ENCODE data around the gene SOX18.

Gene SOX18

GRCh38 chr20:64037498-64038213, 11.8 kb downstream of the SOX18 start:
- H3K36me3 ChIP-seq (ENCODE audit: control insufficient read depth, insufficient read depth, low read length), result peaks cover 9% of the 10 kb centered on the region
- no peaks in the 10 kb centered on the region for H3K4me1 ChIP-seq (ENCODE audit: control insufficient read depth, insufficient read depth, low read length)
- peaks cover 35% of the 10 kb centered on the region for H3K27me3 ChIP-seq (ENCODE audit: control insufficient read depth, insufficient read depth, low read length)
- no peak overlapping the region for H3K9ac ChIP-seq (ENCODE audit: low read depth, low read length)
- H3K9me3 ChIP-seq (ENCODE audit: control insufficient read depth, insufficient read depth, low read length), result no peaks in the 10 kb centered on the region
- peak overlapping the region; percentile 58 for H3K4me3 ChIP-seq (ENCODE audit: low read depth, low read length)

- Histone ChIP-seq H3K4me1 (ENCODE audit: control insufficient read depth, insufficient read depth, low read length) (no peaks in the 10 kb centered on the region), H3K36me3 (ENCODE audit: control insufficient read depth, insufficient read depth, low read length) (peaks cover 13% of the 10 kb centered on the region), H3K27me3 (ENCODE audit: control insufficient read depth, insufficient read depth, low read length) (peaks cover 33% of the 10 kb centered on the region), H3K4me3 (ENCODE audit: low read depth, low read length) (no peak overlapping the region), H3K9me3 (ENCODE audit: control insufficient read depth, insufficient read depth, low read length) (no peaks in the 10 kb centered on the region), H3K9ac (ENCODE audit: low read depth, low read length) (no peak overlapping the region)
Measured at GRCh38 chr20:64037199-64037497, 12.3 kb downstream of the SOX18 start.

DNA sequence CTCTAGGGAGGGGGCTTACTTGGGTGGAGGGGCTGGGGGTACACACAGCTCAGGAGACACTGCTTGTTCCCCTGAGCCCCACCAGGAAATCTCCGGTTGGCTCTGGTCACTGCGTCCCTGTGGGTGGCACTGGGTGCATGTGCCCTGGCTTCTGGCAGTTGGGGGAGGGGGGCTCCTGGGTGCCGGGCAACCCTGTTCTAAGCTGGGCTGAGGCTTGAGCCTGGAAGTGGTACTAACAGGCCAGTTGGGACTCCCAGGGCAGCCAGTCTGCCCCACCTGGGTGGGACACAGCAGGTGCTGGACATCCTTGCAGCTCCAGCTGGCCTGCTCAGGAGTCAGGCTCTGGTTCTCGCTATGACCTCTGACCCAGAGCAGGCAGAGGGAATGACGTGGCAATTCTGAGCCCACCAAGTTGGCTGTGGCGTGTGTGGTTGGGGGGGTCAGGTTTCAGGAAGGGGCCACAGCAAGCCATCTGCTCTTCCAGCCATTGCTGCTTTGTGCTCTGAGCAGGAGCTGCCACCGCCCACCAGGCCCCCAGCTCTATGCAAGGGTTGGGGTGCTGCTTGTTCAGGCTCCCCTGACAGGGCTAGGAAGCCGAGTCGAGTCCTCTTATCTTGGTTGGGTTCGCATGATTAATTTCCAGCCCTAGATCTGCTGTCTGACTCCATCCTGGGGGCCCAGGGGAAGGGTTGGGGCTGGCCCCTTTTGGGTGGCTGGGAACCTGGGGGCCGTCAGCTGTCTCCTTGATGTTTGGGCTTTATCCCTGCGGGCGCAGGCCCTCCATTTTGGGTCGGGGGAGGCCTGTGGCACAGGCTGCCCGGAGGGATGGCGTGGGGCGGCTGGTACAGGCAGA, 12.9 kb downstream of the SOX18 start:
- Histone ChIP-seq H3K9ac (ENCODE audit: low read depth, low read length) (no peak overlapping the region), H3K4me1 (ENCODE audit: control insufficient read depth, insufficient read depth, low read length) (no peaks in the 10 kb centered on the region), H3K27me3 (ENCODE audit: control insufficient read depth, insufficient read depth, low read length) (peaks cover 27% of the 10 kb centered on the region), H3K36me3 (ENCODE audit: control insufficient read depth, insufficient read depth, low read length) (peaks cover 19% of the 10 kb centered on the region), H3K9me3 (ENCODE audit: control insufficient read depth, insufficient read depth, low read length) (no peaks in the 10 kb centered on the region), H3K4me3 (ENCODE audit: low read depth, low read length) (no peak overlapping the region)

- H3K27me3 ChIP-seq (ENCODE audit: control insufficient read depth, insufficient read depth, low read length), result peaks cover 21% of the 10 kb centered on the region
- peaks cover 23% of the 10 kb centered on the region for H3K36me3 ChIP-seq (ENCODE audit: control insufficient read depth, insufficient read depth, low read length)
- no peak within 1 kb of the TSS for H3K4me3 ChIP-seq (ENCODE audit: low read depth, low read length)
- no peaks in the 10 kb centered on the region for H3K9me3 ChIP-seq (ENCODE audit: control insufficient read depth, insufficient read depth, low read length)
- no peak within 1 kb of the TSS for H3K9ac ChIP-seq (ENCODE audit: low read depth, low read length)
- H3K4me1 ChIP-seq (ENCODE audit: control insufficient read depth, insufficient read depth, low read length), result no peaks in the 10 kb centered on the region
Measured at GRCh38 chr20:64035933-64036345, 13.5 kb downstream of the SOX18 start, which contains the start of gene C20orf204. C20orf204 (plus strand) TSS chr20:64036182; CDS start chr20:64036324, 142 bp downstream.

GRCh38 chr20:64035066-64035932, 14.1 kb downstream of the SOX18 start:
- H3K9ac ChIP-seq (ENCODE audit: low read depth, low read length), result no peak overlapping the region
- H3K4me3 ChIP-seq (ENCODE audit: low read depth, low read length), result no peak overlapping the region
- H3K4me1 ChIP-seq (ENCODE audit: control insufficient read depth, insufficient read depth, low read length), result no peaks in the 10 kb centered on the region
- H3K27me3 ChIP-seq (ENCODE audit: control insufficient read depth, insufficient read depth, low read length), result peaks cover 15% of the 10 kb centered on the region
- H3K9me3 ChIP-seq (ENCODE audit: control insufficient read depth, insufficient read depth, low read length), result no peaks in the 10 kb centered on the region
- H3K36me3 ChIP-seq (ENCODE audit: control insufficient read depth, insufficient read depth, low read length), result peaks cover 27% of the 10 kb centered on the region

GRCh38 chr20:64033981-64034493, 15.4 kb downstream of the SOX18 start:
- H3K9ac ChIP-seq (ENCODE audit: low read depth, low read length), result no peak overlapping the region
- no peaks in the 10 kb centered on the region for H3K4me1 ChIP-seq (ENCODE audit: control insufficient read depth, insufficient read depth, low read length)
- peaks cover 38% of the 10 kb centered on the region for H3K36me3 ChIP-seq (ENCODE audit: control insufficient read depth, insufficient read depth, low read length)
- no peak overlapping the region for H3K4me3 ChIP-seq (ENCODE audit: low read depth, low read length)
- no peaks in the 10 kb centered on the region for H3K9me3 ChIP-seq (ENCODE audit: control insufficient read depth, insufficient read depth, low read length)
- H3K27me3 ChIP-seq (ENCODE audit: control insufficient read depth, insufficient read depth, low read length), result peaks cover 2% of the 10 kb centered on the region

DNA sequence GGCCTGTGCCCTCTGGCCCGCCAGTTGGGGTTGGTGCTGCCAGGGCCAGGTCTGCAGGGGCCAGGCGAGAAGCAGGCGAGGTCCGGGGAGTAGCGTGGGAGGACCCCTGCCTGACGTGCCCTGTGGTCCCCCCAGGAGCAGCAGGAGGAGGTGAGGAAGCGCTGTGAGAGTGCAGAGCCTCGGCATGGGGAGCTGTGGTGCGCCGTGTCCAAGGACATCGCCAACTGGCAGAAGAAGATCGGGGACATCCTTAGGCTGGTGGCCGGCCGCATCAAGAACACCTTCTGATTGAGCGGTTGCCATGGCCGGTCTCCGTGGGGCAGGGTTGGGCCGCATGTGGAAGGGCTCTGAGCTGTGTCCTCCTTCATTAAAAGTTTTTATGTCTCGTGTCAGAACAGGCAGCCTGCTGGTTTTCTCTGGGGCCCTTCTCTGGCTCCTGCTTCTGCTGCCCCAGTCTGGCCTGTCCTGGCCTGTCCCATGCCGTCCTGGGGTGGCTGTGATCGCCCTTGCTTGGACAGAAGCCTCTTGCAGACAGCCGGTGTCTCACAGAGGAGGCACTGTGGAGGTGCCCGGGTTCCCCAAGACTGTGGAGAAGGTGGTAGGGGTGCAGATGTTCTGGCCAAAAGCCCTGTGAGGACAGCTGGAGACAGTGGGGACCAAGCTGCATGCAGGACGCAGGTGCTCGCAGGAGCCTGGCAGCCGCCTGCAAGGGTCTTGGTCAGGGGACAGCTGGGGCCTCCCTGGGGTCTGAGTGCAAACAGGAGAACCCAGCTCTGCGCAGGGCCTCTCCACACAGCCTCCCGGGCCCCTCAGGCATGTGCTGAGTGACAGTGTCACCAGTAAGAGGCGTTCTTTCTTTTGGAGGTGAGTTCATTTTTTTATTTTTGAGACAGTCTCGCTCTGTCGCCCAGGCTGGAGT, 16.5 kb downstream of the SOX18 start:
- H3K9me3 ChIP-seq (ENCODE audit: control insufficient read depth, insufficient read depth, low read length), result no peaks in the 10 kb centered on the region
- no peak overlapping the region for H3K4me3 ChIP-seq (ENCODE audit: low read depth, low read length)
- H3K36me3 ChIP-seq (ENCODE audit: control insufficient read depth, insufficient read depth, low read length), result peaks cover 44% of the 10 kb centered on the region
- H3K27me3 ChIP-seq (ENCODE audit: control insufficient read depth, insufficient read depth, low read length), result peaks cover 2% of the 10 kb centered on the region
- no peak overlapping the region for H3K9ac ChIP-seq (ENCODE audit: low read depth, low read length)
- no peaks in the 10 kb centered on the region for H3K4me1 ChIP-seq (ENCODE audit: control insufficient read depth, insufficient read depth, low read length)

DNA sequence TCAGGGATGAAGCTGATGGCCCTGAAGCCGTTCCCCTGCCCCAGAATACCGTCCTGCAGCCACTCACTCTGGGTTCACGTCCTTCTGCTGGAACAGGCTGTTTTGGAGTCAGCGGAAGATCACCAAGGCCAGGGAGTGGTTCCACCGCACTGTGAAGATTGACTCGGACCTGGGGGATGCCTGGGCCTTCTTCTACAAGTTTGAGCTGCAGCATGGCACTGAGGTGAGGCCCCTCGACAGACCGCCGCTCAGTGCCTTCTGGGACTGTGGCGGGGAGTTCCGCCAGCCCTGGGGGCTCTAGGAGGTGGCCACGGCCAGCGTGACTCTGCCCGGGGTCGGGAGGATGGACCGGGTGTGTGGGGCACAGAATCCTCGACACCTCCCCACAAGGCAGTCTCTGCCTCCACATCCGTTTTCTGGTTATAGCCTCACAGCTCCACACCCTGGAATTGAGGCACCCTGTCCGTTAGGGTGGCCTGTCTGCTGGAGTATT, 17.6 kb downstream of the SOX18 start:
- Histone ChIP-seq H3K27me3 (ENCODE audit: control insufficient read depth, insufficient read depth, low read length) (no peaks in the 10 kb centered on the region), H3K9ac (ENCODE audit: low read depth, low read length) (no peak overlapping the region), H3K36me3 (ENCODE audit: control insufficient read depth, insufficient read depth, low read length) (peaks cover 55% of the 10 kb centered on the region), H3K4me1 (ENCODE audit: control insufficient read depth, insufficient read depth, low read length) (no peaks in the 10 kb centered on the region), H3K4me3 (ENCODE audit: low read depth, low read length) (no peak overlapping the region), H3K9me3 (ENCODE audit: control insufficient read depth, insufficient read depth, low read length) (no peaks in the 10 kb centered on the region)

DNA sequence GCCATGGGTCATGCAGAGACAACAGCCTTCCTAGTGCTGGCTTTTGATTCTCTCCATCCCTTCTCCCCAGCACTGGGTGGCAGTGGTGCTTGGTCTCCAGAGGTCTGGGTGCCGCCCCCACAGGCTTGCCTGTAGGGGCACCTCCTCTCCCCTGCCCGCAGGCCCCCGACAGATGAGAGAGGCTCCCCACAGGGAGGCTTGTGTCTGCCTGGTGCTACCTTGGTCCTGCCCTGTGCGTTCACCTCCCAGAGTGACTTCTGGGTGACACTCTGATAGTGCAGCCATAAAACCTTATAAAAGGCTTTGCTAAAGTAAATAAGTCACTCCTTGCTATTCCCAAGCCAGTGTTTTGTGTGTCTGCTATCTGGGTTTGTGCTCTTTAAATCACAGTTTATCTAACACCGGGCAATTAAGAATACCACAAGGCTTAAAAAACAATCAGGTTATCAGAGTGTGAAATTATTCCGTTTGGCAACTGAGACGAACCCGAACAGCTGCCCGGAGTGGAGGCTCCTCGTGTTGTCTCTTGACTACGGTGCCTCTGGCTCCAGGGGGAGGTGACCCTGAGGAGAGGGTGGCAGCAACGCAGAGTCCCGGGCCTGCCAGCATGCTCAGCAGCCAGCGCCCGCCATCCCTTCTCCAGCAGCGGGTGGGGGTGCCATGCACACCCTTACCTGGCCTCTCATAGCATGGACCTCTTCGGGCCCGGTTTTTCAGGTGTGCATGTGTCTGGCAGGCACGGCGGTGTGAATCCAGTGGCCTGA, 18.9 kb downstream of the SOX18 start:
- Histone ChIP-seq H3K27me3 (ENCODE audit: control insufficient read depth, insufficient read depth, low read length) (no peaks in the 10 kb centered on the region), H3K4me1 (ENCODE audit: control insufficient read depth, insufficient read depth, low read length) (no peaks in the 10 kb centered on the region), H3K9me3 (ENCODE audit: control insufficient read depth, insufficient read depth, low read length) (no peaks in the 10 kb centered on the region), H3K4me3 (ENCODE audit: low read depth, low read length) (no peak overlapping the region), H3K9ac (ENCODE audit: low read depth, low read length) (no peak overlapping the region), H3K36me3 (ENCODE audit: control insufficient read depth, insufficient read depth, low read length) (peaks cover 63% of the 10 kb centered on the region)

All from iPS-15b (cell line).